ENCODE measurements around the gene SMIM24.

- TF ChIP-seq CTCF (IDR thresholded peaks at IDR 0.05), result no peak
- TF ChIP-seq POLR2A (IDR thresholded peaks at IDR 0.05; ENCODE audit: low read length), result no peak
- no peak for TF ChIP-seq BHLHE40 (IDR thresholded peaks at IDR 0.05; ENCODE audit: low read depth, low read length)
- no peak for TF ChIP-seq RFX5 (IDR thresholded peaks at IDR 0.05)
- TF ChIP-seq EP300 (IDR thresholded peaks at IDR 0.05), result no peak
- TF ChIP-seq, protein P1, sequence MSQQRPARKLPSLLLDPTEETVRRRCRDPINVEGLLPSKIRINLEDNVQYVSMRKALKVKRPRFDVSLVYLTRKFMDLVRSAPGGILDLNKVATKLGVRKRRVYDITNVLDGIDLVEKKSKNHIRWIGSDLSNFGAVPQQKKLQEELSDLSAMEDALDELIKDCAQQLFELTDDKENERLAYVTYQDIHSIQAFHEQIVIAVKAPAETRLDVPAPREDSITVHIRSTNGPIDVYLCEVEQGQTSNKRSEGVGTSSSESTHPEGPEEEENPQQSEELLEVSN (IDR thresholded peaks at IDR 0.05; ENCODE audit: borderline replicate concordance, low read depth), result no peak
- no peak for TF ChIP-seq JUNB (IDR thresholded peaks at IDR 0.05)
- no peak for TF ChIP-seq MAZ (IDR thresholded peaks at IDR 0.05; ENCODE audit: borderline replicate concordance, low read depth, low read length)
- no peak for TF ChIP-seq MYC (IDR thresholded peaks at IDR 0.05; ENCODE audit: borderline replicate concordance, low read length)
- TF ChIP-seq ELK1 (IDR thresholded peaks at IDR 0.05; ENCODE audit: low read depth, low read length), result no peak
Measured at GRCh38 chr19:3483226-3483628, 2.9 kb upstream of the SMIM24 start, which contains the start of gene SMIM44.

Data from A549 (cell line).